UCSD-AML1 (cell line): Measurements from ENCODE around the gene FRMD4A.
"Not testable (repeated sequence)": the region's sequence is repeated elsewhere in the genome, so short reads cannot be mapped to it uniquely, and the experiment has no call there.

Experiments
- DNase-seq: peaks from one replicate; lab custom pipeline; 2025; ENCODE audit not compliant: unreplicated experiment; lab: John Stamatoyannopoulos, UW

FRMD4A gene

DNA sequence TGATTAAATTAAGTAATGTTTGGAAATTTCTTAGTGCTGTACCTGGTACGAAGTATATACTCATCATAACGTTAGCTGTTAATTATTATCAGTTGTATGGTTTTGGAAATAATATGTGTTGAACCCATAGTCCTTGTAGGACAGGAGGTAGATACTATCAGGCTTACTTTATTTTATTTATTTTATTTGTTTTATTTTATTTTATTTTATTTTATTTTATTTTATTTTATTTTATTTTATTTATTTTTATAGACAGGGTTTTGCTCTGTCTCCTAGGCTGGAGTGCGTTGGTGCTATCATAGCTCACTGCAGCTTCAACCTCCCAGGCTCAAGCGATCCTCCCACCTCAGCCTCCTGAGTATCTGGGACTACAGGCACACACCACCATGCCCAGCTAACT lies 465.5 kb downstream of the FRMD4A start:
- not testable (repeated sequence) for DNase-seq

- DNase-seq: no peak
Observed at GRCh38 chr10:13862546-13863233, 468.0 kb downstream of the FRMD4A start.

GRCh38 chr10:13860886-13861285 lies 469.8 kb downstream of the FRMD4A start:
- DNase-seq: no peak

- DNase-seq: no peak
Observed at GRCh38 chr10:13859979-13860654, 470.6 kb downstream of the FRMD4A start.

- DNase-seq: no peak
Observed at GRCh38 chr10:13858709-13859108, 472.0 kb downstream of the FRMD4A start.

GRCh38 chr10:13857451-13857850 lies 473.3 kb downstream of the FRMD4A start:
- DNase-seq: no peak

DNA sequence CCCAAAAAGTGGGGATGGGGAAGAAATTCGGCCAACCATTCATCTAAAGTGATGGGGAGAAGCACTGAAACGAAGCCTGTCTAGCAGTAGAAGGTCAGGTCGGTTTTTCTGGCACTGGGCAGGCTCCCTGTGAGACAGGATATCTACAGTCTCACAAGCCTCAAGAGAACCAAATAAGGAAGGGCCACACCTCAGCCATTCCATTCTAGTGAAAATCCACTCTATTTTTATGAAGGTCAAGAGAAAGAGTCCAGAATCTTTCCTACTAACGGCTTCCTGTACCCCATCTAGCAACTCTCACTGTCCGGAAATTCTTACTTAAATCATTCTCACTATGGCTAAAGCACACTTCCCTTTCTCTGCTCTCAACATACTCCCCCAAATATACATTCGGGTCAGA lies 476.9 kb downstream of the FRMD4A start:
- no peak for DNase-seq

DNA sequence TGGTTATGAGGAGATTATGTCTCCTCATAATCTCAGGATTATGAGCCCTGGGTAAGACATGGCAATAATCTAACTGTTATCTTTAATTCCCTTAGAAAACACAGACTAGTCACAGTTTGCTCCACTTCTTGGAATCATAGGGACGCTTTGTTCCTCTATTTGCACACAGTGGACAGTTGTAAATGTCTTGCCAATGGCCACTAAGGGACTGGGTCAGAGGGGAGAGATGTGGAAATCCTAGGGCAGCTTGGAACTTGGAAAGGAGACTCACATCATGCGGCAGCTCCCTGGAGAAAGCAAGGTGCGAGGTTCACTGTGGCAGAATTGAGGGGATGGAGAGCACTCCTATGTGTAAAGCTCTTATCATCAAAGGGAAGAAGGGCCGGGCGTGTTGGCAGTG lies 477.9 kb downstream of the FRMD4A start:
- DNase-seq: no peak

DNA sequence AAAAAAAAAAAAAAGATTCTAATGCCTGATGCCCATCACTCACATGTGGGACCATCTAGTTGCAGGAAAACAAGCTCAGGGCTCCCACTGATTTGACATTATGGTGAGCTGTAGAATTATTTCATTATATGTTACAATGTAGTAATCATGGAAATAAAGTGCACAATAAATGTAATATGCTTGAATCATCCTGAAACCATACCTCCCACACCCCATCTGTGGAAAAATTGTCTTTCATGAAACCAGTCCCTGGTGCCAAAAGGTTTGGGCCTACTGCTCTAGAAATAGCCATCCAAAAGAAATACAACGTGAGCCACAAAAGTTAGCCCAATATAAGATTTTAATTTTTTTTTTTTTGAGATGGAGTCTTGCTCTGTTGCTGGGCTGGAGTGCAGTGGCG lies 478.8 kb downstream of the FRMD4A start:
- DNase-seq: no peak

- DNase-seq: no peak
Observed at GRCh38 chr10:13848520-13849445, 481.9 kb downstream of the FRMD4A start.

DNA sequence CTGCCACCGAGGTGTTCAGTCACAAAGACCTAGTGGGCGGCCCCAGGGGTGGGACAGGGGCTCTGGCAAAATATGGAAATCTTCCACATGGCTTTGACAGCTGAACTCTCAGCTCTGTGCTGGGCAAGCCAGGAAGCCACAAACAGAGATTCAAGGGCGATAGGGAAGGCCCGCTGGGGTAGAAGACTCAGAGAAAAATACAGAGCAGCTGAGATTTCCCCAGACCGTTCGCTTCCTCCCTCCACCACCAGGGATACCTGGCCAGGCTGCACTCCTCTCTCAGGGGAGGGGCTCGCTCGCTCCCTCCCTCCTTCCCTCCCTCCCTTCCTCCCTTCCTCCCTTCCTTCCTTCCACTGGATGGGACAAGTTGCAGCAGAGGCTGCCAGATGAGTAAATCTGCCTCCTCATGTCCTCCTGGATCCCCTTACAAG lies 483.5 kb downstream of the FRMD4A start:
- no peak for DNase-seq

DNA sequence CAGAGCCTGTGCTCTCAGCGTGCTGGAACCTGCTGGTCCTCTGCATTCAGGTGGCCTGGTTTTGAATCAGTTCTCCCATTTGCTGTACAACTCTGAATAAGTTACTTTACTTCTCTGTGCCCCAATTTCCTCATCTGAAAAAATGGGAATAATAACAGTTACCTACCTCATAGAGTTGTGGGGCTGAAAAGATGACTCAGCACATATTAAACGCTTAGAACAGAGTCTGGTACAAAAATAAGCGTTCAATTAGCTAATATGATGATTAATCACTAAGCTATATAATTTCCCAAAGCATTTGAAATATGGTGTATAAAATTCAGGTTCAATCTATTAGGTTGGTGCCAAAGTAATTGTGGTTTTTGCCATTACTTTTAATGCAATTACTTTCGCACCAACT lies 484.8 kb downstream of the FRMD4A start:
- DNase-seq: no peak

DNA sequence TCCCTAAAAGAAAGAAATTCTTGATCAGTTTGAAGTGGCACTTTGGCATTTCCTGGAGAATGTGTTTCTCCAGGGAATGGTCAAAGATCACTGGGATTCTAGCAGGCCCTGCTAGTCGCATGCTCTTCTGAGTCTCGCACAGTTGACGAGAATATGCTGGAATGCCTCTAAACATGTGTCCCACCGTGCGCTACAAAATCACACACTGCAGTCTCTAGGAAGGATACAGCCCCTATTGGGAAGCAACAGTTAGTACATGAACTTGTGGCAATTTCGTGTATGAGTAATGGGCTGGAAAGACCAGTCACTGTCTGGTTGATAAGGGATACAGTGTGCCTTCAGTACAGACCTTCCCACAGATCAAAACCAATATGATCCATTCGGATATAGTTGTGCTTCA lies 486.1 kb downstream of the FRMD4A start:
- no peak for DNase-seq

DNA sequence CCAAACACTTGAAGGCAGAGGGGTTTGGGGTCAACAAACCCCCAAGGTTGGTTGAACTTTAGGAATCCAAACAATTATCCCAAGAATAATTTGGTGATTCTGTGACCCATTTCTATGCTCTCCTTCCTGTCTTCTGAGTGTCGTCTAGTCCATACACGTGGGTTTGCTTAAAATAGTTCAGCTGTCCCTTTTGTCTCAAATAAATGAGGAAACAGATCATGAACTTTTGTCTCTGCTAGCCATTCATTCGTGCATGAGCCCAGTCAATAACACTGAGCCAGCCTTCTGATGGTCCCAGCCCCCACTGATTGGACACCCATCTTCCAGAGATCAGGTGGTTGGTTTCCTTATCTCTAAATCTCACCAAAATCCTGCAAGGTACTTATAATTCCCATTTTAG lies 488.6 kb downstream of the FRMD4A start:
- DNase-seq: no peak

- no peak for DNase-seq
Observed at GRCh38 chr10:13840036-13840435, 490.7 kb downstream of the FRMD4A start.

- DNase-seq: no peak
Observed at GRCh38 chr10:13839430-13839990, 491.2 kb downstream of the FRMD4A start.

DNA sequence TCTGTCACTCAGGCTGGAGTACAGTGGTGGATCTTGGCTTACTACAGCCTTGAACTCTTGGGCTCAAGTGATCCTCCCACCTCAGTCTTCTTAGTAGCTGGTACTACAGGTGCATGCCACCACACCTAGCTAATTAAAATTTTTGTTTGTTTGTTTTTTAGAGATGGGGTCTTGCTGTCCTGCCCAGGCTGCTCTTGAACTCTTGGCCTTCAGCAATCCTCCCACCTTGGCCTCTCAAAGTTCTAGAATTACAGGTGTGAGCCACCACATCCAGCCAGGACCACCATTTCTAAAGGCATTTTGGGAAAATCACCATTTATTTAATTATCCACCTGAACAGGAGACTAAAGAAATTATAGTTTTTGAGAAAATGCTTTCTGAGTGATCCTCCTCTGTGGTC lies 491.7 kb downstream of the FRMD4A start:
- no peak for DNase-seq

DNA sequence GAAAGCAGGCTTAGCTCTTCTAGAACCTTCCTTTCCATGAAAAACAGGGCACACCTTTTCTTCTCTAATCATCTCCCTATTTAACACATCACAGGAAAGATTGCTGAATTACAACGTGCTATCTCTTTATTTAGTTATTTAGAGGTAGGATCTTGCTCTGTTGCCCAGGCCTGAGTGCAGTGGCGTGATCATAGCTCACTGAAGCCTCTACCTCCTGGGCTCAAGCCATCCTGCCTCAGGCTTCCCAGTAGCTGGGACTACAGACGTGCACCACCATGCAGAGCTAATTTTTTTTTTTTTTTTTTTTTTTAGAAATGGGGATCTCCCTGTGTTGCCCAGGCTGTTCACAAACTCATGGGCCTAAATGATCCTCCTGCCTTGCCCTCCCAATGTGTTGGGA lies 492.8 kb downstream of the FRMD4A start:
- DNase-seq: no peak

DNA sequence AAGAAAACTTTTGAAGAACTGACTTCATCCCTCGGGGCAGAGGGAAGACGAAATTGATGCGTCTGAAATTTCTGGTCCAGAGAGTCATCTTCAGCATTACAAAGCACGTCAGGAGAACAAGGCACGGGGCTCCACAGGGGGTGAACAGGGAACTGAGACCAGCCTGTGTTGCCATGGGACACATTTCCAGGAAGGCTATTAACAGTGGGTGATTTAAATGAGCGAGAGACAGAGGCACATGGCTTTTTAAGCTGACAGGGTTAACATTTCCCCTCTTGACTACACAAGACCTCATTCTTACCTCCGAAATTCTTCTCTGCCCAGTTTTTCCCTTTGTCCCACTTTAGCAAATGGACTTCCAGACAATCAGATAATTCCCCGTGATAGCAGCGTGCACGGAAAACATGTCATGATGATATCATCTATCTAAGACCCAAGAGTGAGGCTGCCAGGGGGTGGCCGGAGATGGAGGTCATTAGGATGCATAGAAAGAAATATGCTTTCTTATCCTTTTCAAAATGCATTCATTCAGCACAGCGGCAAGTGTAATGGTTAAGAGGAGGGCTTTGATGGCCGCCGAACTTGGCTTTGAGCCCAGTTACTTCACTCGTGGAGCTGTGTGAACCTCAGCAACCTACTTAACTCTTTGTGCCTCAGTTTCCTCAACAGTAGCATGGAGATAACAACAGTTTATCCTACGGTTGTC lies 496.0 kb downstream of the FRMD4A start:
- no peak for DNase-seq

DNA sequence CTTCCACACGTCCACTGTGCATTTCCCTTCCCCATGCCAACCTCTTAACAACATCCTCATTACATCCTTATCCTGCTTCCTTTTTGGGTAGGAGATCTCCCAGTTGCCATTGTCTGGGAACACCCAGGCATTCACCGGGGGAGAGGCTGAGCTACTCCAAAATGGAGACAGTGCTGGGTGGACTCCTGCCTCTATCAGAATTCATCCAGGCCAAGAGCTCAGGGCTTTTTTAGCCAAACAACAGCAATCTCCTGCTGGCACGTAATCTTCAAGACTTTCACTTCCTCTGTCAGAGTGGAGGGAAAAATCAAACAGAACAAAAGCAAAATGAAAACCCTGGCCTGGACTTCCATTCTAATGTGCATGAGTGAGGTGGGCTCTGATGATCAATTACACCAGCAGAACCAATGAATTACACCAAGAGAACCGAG lies 499.0 kb downstream of the FRMD4A start:
- no peak for DNase-seq

GRCh38 chr10:13830385-13830784 lies 500.3 kb downstream of the FRMD4A start:
- no peak for DNase-seq
